Psoas muscle (tissue), 8 donors: ENCODE data around the gene TLDC2. TPM values are rescaled to one million over a fixed set of nuclear protein-coding genes. Genes with fewer than 3 reads are reported as not detected.

Source experiments
- ATAC-seq, 4 donors: fragments of 200-7000 bp; cut with Tn5 transposase; one replicate each; pipeline ENCODE4 v1.9.1; 2020; ENCODE audit warnings: moderate library complexity in 3 of 4, mild to moderate bottlenecking in 2 of 4
- DNase-seq, 2 donors: peaks; one replicate each; pipeline ENCODE4 v3.0.0-alpha.2; 2020
- H3K27ac ChIP-seq: fragments of 200-600 bp; one replicate; pipeline ENCODE4 v1.8.0; 2022
- H3K27me3 ChIP-seq, 3 donors: fragments of 200-600 bp in 1 of 3; one replicate each; pipeline versions ENCODE4 v1.6.1 to v1.8.0; 2013 to 2022; ENCODE audit warnings: low read length in 2 of 3, mild to moderate bottlenecking in 2 of 3, moderate library complexity in 1 of 3; ENCODE audit not compliant: insufficient read depth in 3 of 3
- H3K36me3 ChIP-seq, 2 donors: fragments of 200-600 bp in 1 of 2; one replicate each; pipeline versions ENCODE4 v1.6.1 to v1.8.0; 2013 to 2022; ENCODE audit warnings: low read depth in 1 of 2, mild to moderate bottlenecking in 1 of 2, moderate library complexity in 1 of 2; ENCODE audit not compliant: insufficient read depth in 1 of 2
- H3K4me1 ChIP-seq: fragments of 200-600 bp; one replicate; pipeline ENCODE4 v1.8.0; 2022
- H3K4me3 ChIP-seq: fragments of 200-600 bp; one replicate; pipeline ENCODE4 v1.8.0; 2022; ENCODE audit warnings: mild to moderate bottlenecking
- H3K9me3 ChIP-seq: fragments of 200-600 bp; one replicate; pipeline ENCODE4 v1.8.0; 2022
- CTCF ChIP-seq: fragments of 200-600 bp; IDR thresholded peaks from one replicate; pipeline ENCODE4 v1.8.0; 2022; ENCODE audit warnings: antibody characterized with exemption
- WGBS, 3 donors: extraction: QIAGEN DNeasy Blood & Tissue Kit; methylation state at CpG; one replicate each; pipeline versions ENCODE4 v1.1.6 to v1.1.7; 2013; 5-methylcytosine and 5-hydroxymethylcytosine counted together
- intact Hi-C, 2 donors: fragments of 100-400 bp; cut with DNase I; formaldehyde crosslinking; loops; one replicate each; pipeline versions ENCODE4 v1.11.0 to v1.14.2; 2022
- polyA plus RNA-seq, 3 donors: library from polyadenylated mRNA; stranded (reverse); fragments of 200-250 nt; gene quantifications; one replicate each; pipeline ENCODE4 v1.2.3, GENCODE V29; 2013
- total RNA-seq, 4 donors: library from RNA; stranded (reverse); fragmentation: NEBNext Ultra II Directional in 2 of 4; extraction: Animal tissue kit (Norgen Biotek cat#: 25700) in 2 of 4; gene quantifications; one replicate each; pipeline versions ENCODE4 v1.2.1 to v1.2.4, GENCODE V29; 2021 to 2023
- donor health status: healthy with polysubstance abuse.
- donor health status: DM: no; HTN: no; CAD: no; lungs with moderate emphysema.
- donor health status: Bipolar disorder and iron deficiency.
- donor health status: healthy.
- donor health status: DM: yes; HTN: yes; CAD: no.
- donor health status: DM: no; HTN: no; CAD: no.
- donor health status: DM: no; HTN: no; CAD: no.
- donor health status: DM: yes; HTN: yes; CAD: no.

The TLDC2 gene
- total and polyA plus RNA-seq, 7 donors, result 0.04 to 0.15 (median 0.05) TPM; not detected in 4

- Histone ChIP-seq H3K4me3 (no peak overlapping the region), H3K9me3 (no peaks in the 10 kb centered on the region), H3K4me1 (no peaks in the 10 kb centered on the region), H3K36me3 (peaks cover 1 to 72% of the 10 kb centered on the region in 2 donors), H3K27me3 (no peaks in the 10 kb centered on the region), H3K27ac (no peak overlapping the region)
- WGBS, 3 donors, result 82 to 95% (median 93%) methylated on average over 8 of the region's 8 CpGs
- no peak for TF ChIP-seq CTCF
- intact Hi-C loops, result no loop called here
- DNase-seq (no peak), ATAC-seq (no peak)
Measured at GRCh38 chr20:36920334-36920730, 44.4 kb downstream of the TLDC2 start.

GRCh38 chr20:36924167-36925045, 48.5 kb downstream of the TLDC2 start:
- H3K27me3 ChIP-seq, result no peaks in the 10 kb centered on the region
- H3K4me3 ChIP-seq, result no peak overlapping the region
- peaks cover 0 to 72% of the 10 kb centered on the region in 2 donors for H3K36me3 ChIP-seq
- DNase-seq, result no peak
- H3K9me3 ChIP-seq, result no peaks in the 10 kb centered on the region
- no peak overlapping the region for H3K27ac ChIP-seq
- TF ChIP-seq CTCF, result no peak
- ATAC-seq, result no peak
- WGBS, 3 donors, result 85 to 88% (median 85%) methylated on average over 9 of the region's 9 CpGs
- intact Hi-C loops, result no loop called here
- no peaks in the 10 kb centered on the region for H3K4me1 ChIP-seq

- TF ChIP-seq CTCF, result no peak
- no peak overlapping the region for H3K27ac ChIP-seq
- DNase-seq, result no peak
- 66 to 78% (median 68%) methylated on average over 2 of the region's 2 CpGs for WGBS, 3 donors
- no peaks in the 10 kb centered on the region for H3K27me3 ChIP-seq
- H3K9me3 ChIP-seq, result no peaks in the 10 kb centered on the region
- no peaks in the 10 kb centered on the region for H3K4me1 ChIP-seq
- intact Hi-C loops, result no loop called here
- H3K4me3 ChIP-seq, result no peak overlapping the region
- peaks cover 0 to 80% of the 10 kb centered on the region in 2 donors for H3K36me3 ChIP-seq
- ATAC-seq, result no peak
Measured at GRCh38 chr20:36925234-36925633, 49.3 kb downstream of the TLDC2 start.

GRCh38 chr20:36926653-36927200, 50.8 kb downstream of the TLDC2 start:
- H3K36me3 ChIP-seq, result peaks cover 0 to 76% of the 10 kb centered on the region in 2 donors
- H3K9me3 ChIP-seq, result no peaks in the 10 kb centered on the region
- no peak for TF ChIP-seq CTCF
- intact Hi-C loops, result no loop called here
- no peaks in the 10 kb centered on the region for H3K27me3 ChIP-seq
- H3K4me3 ChIP-seq, result no peak overlapping the region
- H3K27ac ChIP-seq, result no peak overlapping the region
- no peak for DNase-seq
- peaks cover under 1% of the 10 kb centered on the region for H3K4me1 ChIP-seq
- no peak for ATAC-seq
- 86 to 87% (median 87%) methylated on average over 6 of the region's 6 CpGs for WGBS, 3 donors
